ENCODE measurements around the gene USP9X.

Gene USP9X

GRCh38 chrX:41121766-41122165 is 36.5 kb downstream of the USP9X start:
- Histone ChIP-seq H3K27ac (ENCODE audit: insufficient read depth, low read depth, low read length, poor library complexity, severe bottlenecking) (no peak overlapping the region), H3K4me3 (ENCODE audit: insufficient read depth, low read depth, low read length) (no peak overlapping the region)

GRCh38 chrX:41122664-41123257 is 37.5 kb downstream of the USP9X start:
- H3K36me3 ChIP-seq (ENCODE audit: control insufficient read depth, insufficient read depth, low read length): no peaks in the 10 kb centered on the region
- WGBS, 2 experiments: 92 to 95% methylated on average over 4 to 7 of the region's 7 CpGs
- no peak overlapping the region for H3K4me3 ChIP-seq (ENCODE audit: insufficient read depth, low read depth, low read length)
- no peaks in the 10 kb centered on the region for H3K4me1 ChIP-seq (ENCODE audit: control insufficient read depth, insufficient read depth, low read length)
- no peak overlapping the region for H3K27ac ChIP-seq (ENCODE audit: insufficient read depth, low read depth, low read length, poor library complexity, severe bottlenecking)
- H3K9me3 ChIP-seq (ENCODE audit: control insufficient read depth, low read length): no peaks in the 10 kb centered on the region
- no peaks in the 10 kb centered on the region for H3K27me3 ChIP-seq (ENCODE audit: control insufficient read depth, insufficient read depth, low read length, poor library complexity, severe bottlenecking)

More at GRCh38 chrX:41121766-41122165, 36.5 kb downstream of the USP9X start:
- 94 to 100% methylated on average over 1 of the region's 1 CpG for WGBS, 2 experiments
- Histone ChIP-seq H3K9me3 (ENCODE audit: control insufficient read depth, low read length) (no peaks in the 10 kb centered on the region), H3K27me3 (ENCODE audit: control insufficient read depth, insufficient read depth, low read length, poor library complexity, severe bottlenecking) (no peaks in the 10 kb centered on the region), H3K4me1 (ENCODE audit: control insufficient read depth, insufficient read depth, low read length) (no peaks in the 10 kb centered on the region), H3K36me3 (ENCODE audit: control insufficient read depth, insufficient read depth, low read length) (no peaks in the 10 kb centered on the region)

- Histone ChIP-seq H3K4me3 (ENCODE audit: insufficient read depth, low read depth, low read length) (no peak overlapping the region), H3K9me3 (ENCODE audit: control insufficient read depth, low read length) (no peaks in the 10 kb centered on the region), H3K4me1 (ENCODE audit: control insufficient read depth, insufficient read depth, low read length) (no peaks in the 10 kb centered on the region), H3K27ac (ENCODE audit: insufficient read depth, low read depth, low read length, poor library complexity, severe bottlenecking) (no peak overlapping the region), H3K36me3 (ENCODE audit: control insufficient read depth, insufficient read depth, low read length) (no peaks in the 10 kb centered on the region), H3K27me3 (ENCODE audit: control insufficient read depth, insufficient read depth, low read length, poor library complexity, severe bottlenecking) (no peaks in the 10 kb centered on the region)
- 89 to 100% methylated on average over 2 to 3 of the region's 6 CpGs for WGBS, 2 experiments
These were observed 42.4 kb downstream of the USP9X start for GRCh38 chrX:41127477-41128192.

- H3K4me3 ChIP-seq (ENCODE audit: insufficient read depth, low read depth, low read length): no peak overlapping the region
- no peak overlapping the region for H3K27ac ChIP-seq (ENCODE audit: insufficient read depth, low read depth, low read length, poor library complexity, severe bottlenecking)
- H3K36me3 ChIP-seq (ENCODE audit: control insufficient read depth, insufficient read depth, low read length): no peaks in the 10 kb centered on the region
- no peaks in the 10 kb centered on the region for H3K9me3 ChIP-seq (ENCODE audit: control insufficient read depth, low read length)
- H3K27me3 ChIP-seq (ENCODE audit: control insufficient read depth, insufficient read depth, low read length, poor library complexity, severe bottlenecking): no peaks in the 10 kb centered on the region
- no peaks in the 10 kb centered on the region for H3K4me1 ChIP-seq (ENCODE audit: control insufficient read depth, insufficient read depth, low read length)
- WGBS, 2 experiments: 100% methylated on average over 3 of the region's 4 CpGs
These were observed 43.7 kb downstream of the USP9X start for GRCh38 chrX:41128955-41129354.

- WGBS, 2 experiments: 100% methylated on average over 1 of the region's 1 CpG; no CpG with 5 or more reads in 1 of the 2 experiments
These were observed 46.5 kb downstream of the USP9X start for GRCh38 chrX:41131766-41132165.

GRCh38 chrX:41133551-41133950 is 48.3 kb downstream of the USP9X start:
- no peaks in the 10 kb centered on the region for H3K27me3 ChIP-seq (ENCODE audit: control insufficient read depth, insufficient read depth, low read length, poor library complexity, severe bottlenecking)
- no peak overlapping the region for H3K27ac ChIP-seq (ENCODE audit: insufficient read depth, low read depth, low read length, poor library complexity, severe bottlenecking)
- no peaks in the 10 kb centered on the region for H3K4me1 ChIP-seq (ENCODE audit: control insufficient read depth, insufficient read depth, low read length)
- no peaks in the 10 kb centered on the region for H3K9me3 ChIP-seq (ENCODE audit: control insufficient read depth, low read length)
- 98 to 100% methylated on average over 5 to 6 of the region's 6 CpGs for WGBS, 2 experiments
- H3K4me3 ChIP-seq (ENCODE audit: insufficient read depth, low read depth, low read length): no peak overlapping the region
- H3K36me3 ChIP-seq (ENCODE audit: control insufficient read depth, insufficient read depth, low read length): no peaks in the 10 kb centered on the region

More at GRCh38 chrX:41131766-41132165, 46.5 kb downstream of the USP9X start:
- H3K27ac ChIP-seq (ENCODE audit: insufficient read depth, low read depth, low read length, poor library complexity, severe bottlenecking): no peak overlapping the region
- no peaks in the 10 kb centered on the region for H3K4me1 ChIP-seq (ENCODE audit: control insufficient read depth, insufficient read depth, low read length)
- no peaks in the 10 kb centered on the region for H3K27me3 ChIP-seq (ENCODE audit: control insufficient read depth, insufficient read depth, low read length, poor library complexity, severe bottlenecking)
- H3K36me3 ChIP-seq (ENCODE audit: control insufficient read depth, insufficient read depth, low read length): no peaks in the 10 kb centered on the region
- no peaks in the 10 kb centered on the region for H3K9me3 ChIP-seq (ENCODE audit: control insufficient read depth, low read length)
- H3K4me3 ChIP-seq (ENCODE audit: insufficient read depth, low read depth, low read length): no peak overlapping the region

- no peaks in the 10 kb centered on the region for H3K36me3 ChIP-seq (ENCODE audit: control insufficient read depth, insufficient read depth, low read length)
- H3K27me3 ChIP-seq (ENCODE audit: control insufficient read depth, insufficient read depth, low read length, poor library complexity, severe bottlenecking): no peaks in the 10 kb centered on the region
- no peaks in the 10 kb centered on the region for H3K4me1 ChIP-seq (ENCODE audit: control insufficient read depth, insufficient read depth, low read length)
- H3K27ac ChIP-seq (ENCODE audit: insufficient read depth, low read depth, low read length, poor library complexity, severe bottlenecking): no peak overlapping the region
- no peaks in the 10 kb centered on the region for H3K9me3 ChIP-seq (ENCODE audit: control insufficient read depth, low read length)
- no peak overlapping the region for H3K4me3 ChIP-seq (ENCODE audit: insufficient read depth, low read depth, low read length)
These were observed 52.3 kb downstream of the USP9X start for GRCh38 chrX:41137589-41137988.

- Histone ChIP-seq H3K27me3 (ENCODE audit: control insufficient read depth, insufficient read depth, low read length, poor library complexity, severe bottlenecking) (no peaks in the 10 kb centered on the region), H3K4me3 (ENCODE audit: insufficient read depth, low read depth, low read length) (no peak overlapping the region), H3K4me1 (ENCODE audit: control insufficient read depth, insufficient read depth, low read length) (no peaks in the 10 kb centered on the region), H3K36me3 (ENCODE audit: control insufficient read depth, insufficient read depth, low read length) (no peaks in the 10 kb centered on the region), H3K27ac (ENCODE audit: insufficient read depth, low read depth, low read length, poor library complexity, severe bottlenecking) (no peak overlapping the region), H3K9me3 (ENCODE audit: control insufficient read depth, low read length) (no peaks in the 10 kb centered on the region)
- WGBS, 2 experiments: 95% methylated on average over 4 of the region's 5 CpGs
These were observed 57.1 kb downstream of the USP9X start for GRCh38 chrX:41142130-41142910.

GRCh38 chrX:41144873-41145272 is 59.6 kb downstream of the USP9X start:
- H3K36me3 ChIP-seq (ENCODE audit: control insufficient read depth, insufficient read depth, low read length): peaks cover 5% of the 10 kb centered on the region
- WGBS, 2 experiments: 92 to 100% methylated on average over 1 of the region's 2 CpGs
- H3K27ac ChIP-seq (ENCODE audit: insufficient read depth, low read depth, low read length, poor library complexity, severe bottlenecking): no peak overlapping the region

GRCh38 chrX:41145920-41146608 is 60.8 kb downstream of the USP9X start:
- Histone ChIP-seq H3K27me3 (ENCODE audit: control insufficient read depth, insufficient read depth, low read length, poor library complexity, severe bottlenecking) (no peaks in the 10 kb centered on the region), H3K4me1 (ENCODE audit: control insufficient read depth, insufficient read depth, low read length) (no peaks in the 10 kb centered on the region), H3K27ac (ENCODE audit: insufficient read depth, low read depth, low read length, poor library complexity, severe bottlenecking) (no peak overlapping the region), H3K4me3 (ENCODE audit: insufficient read depth, low read depth, low read length) (no peak overlapping the region), H3K9me3 (ENCODE audit: control insufficient read depth, low read length) (no peaks in the 10 kb centered on the region), H3K36me3 (ENCODE audit: control insufficient read depth, insufficient read depth, low read length) (peaks cover 5% of the 10 kb centered on the region)
- WGBS, 2 experiments: 92 to 100% methylated on average over 2 of the region's 2 CpGs

More at GRCh38 chrX:41144873-41145272, 59.6 kb downstream of the USP9X start:
- Histone ChIP-seq H3K4me1 (ENCODE audit: control insufficient read depth, insufficient read depth, low read length) (no peaks in the 10 kb centered on the region), H3K4me3 (ENCODE audit: insufficient read depth, low read depth, low read length) (no peak overlapping the region), H3K27me3 (ENCODE audit: control insufficient read depth, insufficient read depth, low read length, poor library complexity, severe bottlenecking) (no peaks in the 10 kb centered on the region), H3K9me3 (ENCODE audit: control insufficient read depth, low read length) (no peaks in the 10 kb centered on the region)
